Right lobe of liver (tissue), 6 donors: ENCODE data around the gene ZNF492. TPM values are rescaled to one million over a fixed set of nuclear protein-coding genes. Genes with fewer than 3 reads are reported as not detected.

Experiments used
- ATAC-seq, 4 donors: fragments of 200-7000 bp; cut with Tn5 transposase; one replicate each; pipeline ENCODE4 v1.9.1; 2020; ENCODE audit warnings: mild to moderate bottlenecking in 4 of 4, moderate library complexity in 4 of 4
- DNase-seq, 3 donors: peaks; one replicate each; pipeline ENCODE4 v3.0.0-alpha.2; 2020
- H3K27ac ChIP-seq, 3 donors: fragments of 200-600 bp; one replicate each; pipeline ENCODE4 v1.8.0; 2022
- H3K27me3 ChIP-seq, 2 donors: fragments of 200-600 bp; one replicate each; pipeline ENCODE4 v1.8.0; 2022
- H3K36me3 ChIP-seq, 4 donors: fragments of 200-600 bp; sonication (generic) in 1 of 4; one replicate each; pipeline versions ENCODE4 v1.5.1 to v1.8.0; 2017 to 2022; ENCODE audit warnings: control low read depth in 1 of 4
- H3K4me1 ChIP-seq, 4 donors: fragments of 200-600 bp; sonication (generic) in 1 of 4; one replicate each; pipeline versions ENCODE4 v1.5.1 to v1.8.0; 2017 to 2022; ENCODE audit warnings: control low read depth in 1 of 4
- H3K4me3 ChIP-seq, 3 donors: fragments of 200-600 bp; one replicate each; pipeline ENCODE4 v1.8.0; 2022
- H3K9me3 ChIP-seq, 4 donors: fragments of 200-600 bp; sonication (generic) in 1 of 4; one replicate each; pipeline versions ENCODE4 v1.5.1 to v1.8.0; 2017 to 2022; ENCODE audit warnings: control low read depth in 1 of 4
- CTCF ChIP-seq, 4 donors: fragments of 200-600 bp in 3 of 4; fragments of 450-650 bp in 1 of 4; IDR thresholded peaks; one replicate each; pipeline versions ENCODE4 v1.5.1 to v1.8.0; 2016 to 2022; ENCODE audit warnings: antibody characterized with exemption in 4 of 4, mild to moderate bottlenecking in 2 of 4
- POLR2A ChIP-seq: fragments of 450-650 bp; IDR thresholded peaks from one replicate; pipeline ENCODE4 v1.6.1; 2017; ENCODE audit warnings: antibody characterized with exemption, mild to moderate bottlenecking
- WGBS: methylation state at CpG from one replicate; pipeline ENCODE4 v1.1.6; 2018; ENCODE audit warnings: low coverage, low lambda C conversion rate; ENCODE audit not compliant: insufficient coverage; ENCODE audit errors: missing lambda C conversion rate; 5-methylcytosine and 5-hydroxymethylcytosine counted together
- intact Hi-C, 2 donors: fragments of 100-400 bp; cut with DNase I; formaldehyde crosslinking; loops; one replicate each; pipeline versions ENCODE4 v1.11.2 to v1.14.1; 2022
- small RNA-seq, 2 experiments: library from RNA; depleted of rRNA; stranded (forward); fragments of <200 nt; gene quantifications; one replicate each; pipeline ENCODE3, GENCODE V24; 2016
- total RNA-seq, 6 experiments: library from RNA; depleted of rRNA in 2 of 6; stranded (reverse); fragments of >200 nt in 2 of 6; fragmentation: NEBNext Ultra II Directional in 3 of 6; extraction: Animal tissue kit (Norgen Biotek cat#: 25700) in 3 of 6; gene quantifications; one replicate each; pipeline versions ENCODE4 v1.1.0 to v1.2.4, GENCODE V29; 2016 to 2023
- donor health status: DM: no; HTN: yes; CAD: no.
- donor health status: DM: no; HTN: no; CAD: no.
- donor health status: DM: no; HTN: no; CAD: no.
- donor health status: DM: no; HTN: yes; CAD: no.
- donor health status: DM: no; HTN: yes; CAD: no.

The ZNF492 gene
- total RNA-seq, 6 experiments from 2014 or later: 0.07 TPM; not detected in 4

DNA sequence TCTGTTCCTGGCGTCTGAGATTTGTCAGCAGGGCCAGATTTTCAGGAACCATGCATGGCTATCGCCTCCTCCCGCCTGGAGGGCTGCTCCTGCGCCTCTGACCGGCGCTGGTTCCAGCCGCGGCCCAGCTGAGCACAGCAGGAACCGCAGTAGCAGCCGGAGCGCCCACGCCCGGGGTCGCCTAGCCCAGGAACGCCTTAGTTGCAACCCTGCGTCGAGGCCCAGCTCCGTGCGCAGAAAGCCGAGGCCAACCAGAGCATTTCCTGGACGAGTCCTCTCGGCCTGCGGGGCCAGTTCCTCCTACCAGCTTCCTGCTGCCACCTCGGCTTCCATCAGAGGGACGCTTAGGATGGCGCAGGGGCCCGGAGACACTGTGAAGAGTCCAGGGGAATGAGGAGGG, 74.9 kb downstream of the ZNF492 start:
- intact Hi-C loops: no loop called here
- TF ChIP-seq POLR2A (no peak), CTCF (IDR thresholded peaks at IDR 0.05) (no peak)
- no peaks in the 10 kb centered on the region for H3K4me1 ChIP-seq
- no peaks in the 10 kb centered on the region for H3K27me3 ChIP-seq
- peaks cover 0 to 7% (median 0%) of the 10 kb centered on the region in 4 donors for H3K9me3 ChIP-seq
- H3K4me3 ChIP-seq: no peak overlapping the region
- 10% methylated on average over 9 of the region's 27 CpGs for WGBS
- no peaks in the 10 kb centered on the region for H3K36me3 ChIP-seq
- ATAC-seq (no peak), DNase-seq (no peak)
- H3K27ac ChIP-seq: no peak overlapping the region

Small RNAs within 50 kb of the gene (small RNA-seq; reads per million reads assigned to genes)
- 0 reads per million in 2 experiments for gene AC011467.2

Other genes starting within 250 kb of the ZNF492 start
- 1 to 10 TPM in 1 of 6 experiments, under 1 TPM in 1, not detected in 4; 0.06 to 1.1 TPM for gene ZNF98, start 212.0 kb upstream of the ZNF492 start, total RNA-seq
- gene ZNF99, start 149.8 kb downstream of the ZNF492 start, total RNA-seq: under 1 TPM in 3 of 6 experiments, not detected in 3; 0.02 to 0.07 (median 0.04) TPM
- gene ZNF723, start 198.0 kb downstream of the ZNF492 start, total RNA-seq: not detected